Measurements from ENCODE around the gene ITPR1.

The ITPR1 gene

DNA sequence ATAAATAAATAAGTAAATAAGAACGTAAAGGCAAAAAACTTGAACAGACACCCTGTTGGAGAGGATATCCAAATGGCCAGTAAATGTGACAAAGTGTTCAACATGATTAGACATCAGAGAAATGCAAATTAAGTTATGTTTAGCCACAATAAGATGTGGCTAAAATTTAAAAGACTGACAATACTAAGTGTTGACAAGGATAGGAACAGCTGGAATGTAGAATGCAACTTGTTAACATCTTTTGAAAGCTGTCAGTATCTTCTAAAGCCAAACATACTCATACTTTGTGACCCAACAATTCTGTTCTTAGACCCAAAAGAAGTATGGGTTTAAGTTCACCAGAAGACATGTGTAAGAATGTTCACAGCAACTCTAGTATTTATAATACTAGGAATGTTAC lies 197.1 kb downstream of the ITPR1 start:
- no peak for DNase-seq

DNA sequence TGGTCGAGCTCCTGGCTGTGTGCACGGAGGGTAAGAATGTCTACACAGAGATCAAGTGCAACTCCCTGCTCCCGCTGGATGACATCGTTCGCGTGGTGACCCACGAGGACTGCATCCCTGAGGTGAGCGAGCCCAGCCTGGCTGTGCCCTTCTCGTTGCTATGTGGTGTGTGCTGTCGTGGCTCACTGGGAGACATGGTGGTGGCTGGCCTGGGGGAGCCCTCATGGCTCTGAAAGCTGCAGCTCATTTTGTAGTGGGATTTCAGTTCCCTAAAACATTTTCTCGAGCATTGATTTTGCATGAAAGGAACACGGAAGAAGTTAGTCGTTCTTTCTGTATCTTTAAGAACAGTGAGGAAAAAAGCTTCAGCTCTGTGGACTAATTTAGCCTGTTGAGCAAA lies 200.5 kb downstream of the ITPR1 start:
- no peak for DNase-seq

DNA sequence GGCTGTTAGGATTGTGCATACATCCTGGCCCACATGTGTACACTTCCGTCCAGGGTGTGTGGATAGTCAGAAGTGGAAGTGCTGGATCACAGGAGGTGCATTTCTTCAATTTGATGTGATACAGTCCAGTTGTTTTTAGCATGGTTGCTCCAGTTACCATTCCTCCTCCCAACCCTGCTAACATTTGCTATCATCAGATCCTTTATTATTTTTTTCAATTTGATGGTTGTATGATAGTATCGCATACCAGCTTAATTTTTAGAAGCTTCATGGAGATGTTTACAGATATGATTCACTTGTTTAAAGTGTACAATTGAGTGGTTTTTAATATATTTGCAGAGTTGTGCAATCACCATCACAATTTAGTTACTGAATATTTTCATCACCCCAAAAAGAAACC lies 202.7 kb downstream of the ITPR1 start:
- no peak for DNase-seq

DNA sequence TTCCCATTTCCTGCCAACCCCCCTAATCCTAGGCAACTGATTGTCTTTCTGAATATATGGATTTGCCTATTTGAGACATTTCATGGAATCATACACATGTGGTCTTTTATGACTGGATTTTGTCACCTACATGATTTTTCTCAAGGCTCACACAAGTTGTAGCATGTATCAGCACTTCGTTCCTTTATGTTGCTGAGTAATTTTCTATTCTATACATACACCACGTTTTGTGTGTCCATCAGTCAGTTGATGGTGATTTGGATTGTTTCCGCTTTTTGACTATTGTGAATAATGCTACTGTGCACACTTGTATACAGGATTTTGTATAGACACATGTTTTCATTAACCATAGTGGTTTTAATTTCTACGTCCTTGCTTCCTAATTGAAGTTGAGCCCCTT lies 203.1 kb downstream of the ITPR1 start:
- DNase-seq = no peak

DNA sequence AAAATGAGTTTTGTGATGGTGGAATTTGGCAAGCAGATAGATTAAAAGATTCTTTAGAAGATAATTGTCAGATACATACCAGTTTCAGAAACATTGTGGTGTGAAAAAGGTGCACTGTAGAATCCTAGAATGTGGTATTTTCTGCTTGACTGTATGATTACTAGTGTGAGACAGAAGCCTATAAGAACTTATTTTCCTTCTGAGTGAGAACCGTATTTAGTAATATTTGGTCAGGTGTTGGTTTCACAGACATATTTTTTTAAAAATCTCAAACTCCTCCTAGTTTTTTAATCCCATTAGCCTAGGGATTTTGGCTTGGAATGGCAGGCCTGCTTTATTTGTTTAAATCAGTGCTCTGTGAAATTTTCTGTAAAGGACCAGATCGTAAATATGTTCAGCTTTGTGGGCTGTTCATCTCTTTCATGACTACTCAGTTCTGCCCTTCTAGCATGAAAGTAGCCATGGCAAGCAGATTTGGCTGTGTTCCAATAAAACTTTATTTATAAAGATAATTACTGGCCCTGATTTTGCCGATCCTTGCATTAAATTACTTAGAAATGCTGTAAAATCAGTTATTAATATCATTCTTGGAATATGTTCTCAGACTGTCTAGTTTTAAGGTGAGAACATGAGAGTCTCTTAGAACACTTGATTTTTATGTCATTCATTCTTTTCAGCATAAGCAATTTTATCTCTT lies 205.1 kb downstream of the ITPR1 start:
- no peak for DNase-seq

DNA sequence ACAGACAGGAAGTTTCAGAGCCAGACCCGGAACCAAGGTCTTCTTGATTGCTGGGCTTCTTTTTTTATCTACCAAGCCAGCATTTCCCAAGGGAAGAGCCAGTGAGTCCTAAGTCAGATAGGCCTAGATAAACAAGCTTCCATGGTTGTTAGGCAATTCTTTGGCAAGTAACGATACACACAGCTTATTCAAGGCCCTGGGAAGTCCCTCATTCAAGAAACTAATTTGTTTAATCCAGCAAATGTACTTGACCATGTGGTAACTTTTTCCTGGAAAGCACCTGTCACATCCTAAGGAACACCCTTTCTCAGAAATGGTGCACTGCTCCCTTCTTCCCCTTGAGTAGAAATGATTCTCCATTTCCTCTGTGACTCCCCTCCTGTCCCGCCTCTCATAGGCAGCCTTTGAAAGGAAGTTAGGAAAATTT lies 209.9 kb downstream of the ITPR1 start:
- no peak for DNase-seq

DNA sequence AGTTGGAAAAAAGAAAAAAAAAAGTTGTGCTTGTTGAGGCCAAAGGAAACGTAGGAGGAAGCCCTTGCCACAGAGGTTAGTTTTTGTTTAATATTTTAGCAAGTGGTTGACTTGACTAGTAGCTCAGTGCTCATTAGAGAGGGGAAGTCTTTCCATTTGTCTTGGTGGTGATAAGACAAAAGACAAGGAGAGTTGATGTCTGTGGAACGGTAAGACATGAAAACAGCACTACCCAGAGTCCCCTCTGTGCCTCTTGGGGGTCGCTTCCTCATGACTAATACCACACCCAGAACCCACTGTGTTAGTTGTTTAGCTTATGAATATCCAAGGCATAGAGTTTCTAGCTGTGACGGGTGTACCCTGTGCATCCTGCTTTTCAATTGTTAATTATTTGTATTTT lies 211.4 kb downstream of the ITPR1 start:
- no peak for DNase-seq

DNA sequence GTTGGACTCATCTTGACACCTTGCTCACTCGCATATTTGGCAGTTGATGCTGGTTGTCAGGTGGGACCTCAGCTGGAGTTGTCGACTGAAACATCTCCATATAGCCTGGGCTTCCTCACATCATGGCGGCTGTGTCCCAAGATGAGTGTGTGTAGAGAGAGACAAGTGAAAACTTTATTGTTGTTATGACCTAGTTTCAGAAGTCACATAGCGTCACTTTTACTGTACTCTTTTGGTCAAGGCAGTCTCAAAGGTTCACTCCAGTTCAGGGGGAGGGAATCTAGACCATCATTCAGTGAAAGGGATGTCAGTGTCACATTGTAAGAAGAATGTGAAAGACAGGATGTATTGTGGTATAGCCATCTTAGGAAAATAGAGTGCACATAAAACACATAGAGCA lies 214.2 kb downstream of the ITPR1 start:
- DNase-seq = no peak

DNA sequence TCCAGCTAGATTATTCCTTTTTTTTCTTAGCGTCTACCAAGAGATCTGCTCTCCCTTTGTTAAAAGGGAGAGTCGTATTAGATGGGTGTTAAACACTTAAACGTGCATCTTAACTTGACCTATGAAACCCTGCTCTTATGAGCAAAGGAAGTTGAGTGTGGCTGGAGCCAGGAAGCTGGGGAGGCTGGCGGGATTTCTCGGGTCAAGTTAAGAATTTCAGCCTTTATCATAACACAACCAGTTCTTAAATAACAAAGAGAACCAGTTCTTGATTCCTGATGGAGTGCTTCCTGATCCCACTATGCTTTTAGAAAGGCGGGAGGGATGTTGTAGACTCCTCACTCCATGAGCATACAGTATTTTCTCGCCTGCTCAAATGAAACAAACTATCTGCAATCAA lies 215.1 kb downstream of the ITPR1 start:
- no peak for DNase-seq

DNA sequence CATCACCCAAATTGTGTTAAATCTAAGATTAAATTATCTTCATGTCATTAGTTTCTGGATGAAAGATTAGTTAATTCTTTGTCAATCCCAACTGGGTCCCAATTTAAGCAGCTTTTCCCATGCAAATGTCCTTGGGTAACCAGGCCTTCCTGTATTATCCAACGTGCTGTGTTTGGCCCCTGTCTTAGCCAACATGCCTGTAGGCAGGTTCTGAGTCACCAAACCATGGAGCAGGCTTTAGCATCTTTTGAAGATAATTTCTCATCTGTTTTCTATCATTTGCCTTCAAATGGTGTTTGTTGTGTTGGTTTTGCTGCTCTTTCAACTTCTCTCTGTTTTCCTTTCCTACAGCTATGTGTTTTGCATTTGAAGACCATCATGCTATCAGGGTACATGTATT lies 216.2 kb downstream of the ITPR1 start:
- no peak for DNase-seq

DNA sequence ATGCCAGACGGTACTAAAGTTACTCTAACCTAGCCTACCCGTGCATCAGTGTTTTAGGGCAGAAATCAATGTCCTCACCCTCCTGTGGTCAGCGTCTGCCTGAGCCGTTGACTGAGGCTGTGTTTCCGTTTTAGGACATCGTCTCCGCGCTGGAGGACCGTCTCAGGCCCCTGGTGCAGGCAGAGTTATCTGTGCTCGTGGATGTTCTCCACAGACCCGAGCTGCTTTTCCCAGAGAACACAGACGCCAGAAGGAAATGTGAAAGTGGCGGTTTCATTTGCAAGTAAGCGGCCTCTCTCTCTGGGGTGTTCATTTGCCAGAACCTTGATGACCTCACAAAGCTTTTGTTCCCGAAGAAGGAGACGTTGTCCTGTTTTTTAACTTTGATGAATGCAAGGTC lies 217.0 kb downstream of the ITPR1 start:
- DNase-seq = no peak

DNA sequence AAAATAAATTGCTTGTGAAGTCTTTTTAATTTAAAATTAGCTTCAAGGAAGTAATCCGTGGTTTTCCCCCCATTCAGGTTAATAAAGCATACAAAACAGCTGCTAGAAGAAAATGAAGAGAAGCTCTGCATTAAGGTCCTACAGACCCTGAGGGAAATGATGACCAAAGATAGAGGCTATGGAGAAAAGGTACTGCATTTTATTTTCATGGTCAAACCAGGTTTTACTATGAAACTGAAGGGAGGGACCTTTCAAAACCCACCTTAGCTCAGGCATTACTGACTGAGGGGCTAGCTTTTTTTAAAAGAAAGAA lies 218.5 kb downstream of the ITPR1 start:
- DNase-seq = no peak

DNA sequence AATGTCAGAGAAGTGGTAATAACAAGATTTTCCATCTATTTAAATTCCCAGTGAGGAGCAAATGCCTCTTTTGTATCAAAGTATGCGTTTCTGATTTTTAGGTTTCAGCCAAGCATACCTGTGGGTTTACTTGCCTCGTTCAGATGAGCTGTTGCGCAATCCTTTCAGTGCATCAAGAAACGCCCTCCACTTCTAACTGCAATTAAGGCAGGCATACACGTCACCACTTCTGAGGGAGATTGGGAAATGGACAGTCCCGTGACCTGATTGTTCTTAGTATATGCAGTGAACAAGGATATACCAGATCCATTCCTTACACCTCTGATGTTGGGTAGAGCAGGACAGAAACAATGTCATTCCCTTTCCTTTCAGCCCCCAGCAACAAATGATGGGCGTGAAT lies 219.0 kb downstream of the ITPR1 start:
- peak; percentile 48 for DNase-seq

DNA sequence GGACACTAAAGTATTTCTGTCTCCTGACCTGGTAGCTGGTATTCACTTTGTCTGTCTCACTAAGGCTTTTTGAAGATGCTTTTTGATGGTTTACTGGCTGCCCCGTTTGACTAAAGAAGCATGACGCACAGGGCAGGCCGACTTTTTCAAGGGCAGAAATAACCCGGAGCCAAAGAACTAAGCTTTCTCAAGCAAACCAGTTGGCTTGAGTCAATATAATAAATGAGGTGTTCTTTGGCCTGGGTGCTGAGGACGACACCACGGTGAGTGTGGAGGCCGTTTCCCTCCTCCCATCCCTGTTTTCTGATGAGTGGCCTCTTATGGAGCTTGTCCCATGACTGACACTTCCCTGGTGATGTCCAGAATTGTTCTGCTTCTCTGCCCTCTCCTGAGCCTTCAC lies 220.9 kb downstream of the ITPR1 start:
- no peak for DNase-seq

DNA sequence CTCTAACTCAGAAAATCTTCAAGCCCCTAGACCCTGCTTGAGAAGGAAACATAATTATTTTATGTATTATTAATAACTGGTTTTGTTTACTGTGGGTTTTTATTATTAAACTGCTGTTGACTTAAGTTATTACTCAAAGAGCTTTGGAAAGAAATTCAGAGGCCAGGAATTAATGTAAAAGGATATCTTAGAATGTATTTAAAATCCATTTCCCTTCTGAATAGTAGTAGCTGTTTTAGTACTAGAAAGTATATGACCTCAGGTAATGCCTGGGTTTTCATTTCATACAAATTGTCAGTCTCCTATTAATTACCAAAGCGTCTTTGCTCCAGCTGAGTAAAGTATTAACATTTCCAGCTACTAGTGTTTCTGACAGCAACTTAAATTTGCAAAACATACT lies 223.1 kb downstream of the ITPR1 start:
- DNase-seq = no peak

DNA sequence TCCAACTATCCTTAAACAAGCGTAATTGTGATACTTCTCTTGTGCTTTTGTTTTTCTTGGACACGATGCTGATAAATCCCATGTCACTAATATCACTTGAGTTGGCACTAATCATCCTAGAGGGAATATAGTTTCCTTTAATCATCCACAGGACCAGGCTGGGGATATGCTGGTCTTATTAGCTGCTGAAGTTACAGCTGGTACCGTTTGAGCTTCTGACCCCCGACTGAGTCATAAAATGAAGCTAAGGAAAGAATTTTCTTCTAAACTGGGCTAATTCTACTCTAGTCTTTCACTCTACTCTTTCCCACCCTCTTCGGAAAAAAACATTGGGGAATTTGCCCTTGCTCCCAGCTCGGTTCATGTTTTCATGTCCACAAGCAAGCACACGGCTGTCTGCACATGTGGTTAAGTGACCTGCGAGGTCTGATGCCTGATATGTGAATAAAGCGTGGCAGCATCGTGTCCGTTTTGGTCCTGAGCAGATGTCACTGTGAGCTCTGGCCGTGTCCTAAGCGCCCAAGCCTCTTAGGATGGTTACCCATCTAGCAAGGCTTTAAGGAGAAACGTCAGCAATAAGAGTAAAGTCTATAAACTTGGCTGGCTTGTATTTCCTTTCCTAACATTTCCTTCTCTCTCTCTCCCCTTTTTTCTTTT lies 223.7 kb downstream of the ITPR1 start:
- no peak for DNase-seq

DNA sequence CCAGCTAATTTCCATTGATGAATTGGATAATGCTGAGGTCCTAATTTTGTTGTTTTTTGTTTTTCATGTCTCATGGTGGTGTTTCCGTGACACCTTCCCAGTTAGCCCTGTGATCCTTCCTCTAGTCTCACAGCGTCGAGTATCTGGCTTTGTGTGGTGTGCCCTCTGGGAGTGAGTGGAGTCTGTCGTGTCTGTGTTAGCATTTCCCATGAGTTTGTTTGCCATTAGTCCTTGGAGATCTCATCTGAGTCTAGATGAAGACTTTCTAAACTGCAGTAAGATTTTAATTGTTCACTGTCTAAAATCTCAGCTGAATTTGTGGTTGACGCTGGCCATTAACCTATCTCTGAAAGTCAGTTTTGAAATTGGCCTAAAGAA lies 224.2 kb downstream of the ITPR1 start:
- DNase-seq = no peak

DNA sequence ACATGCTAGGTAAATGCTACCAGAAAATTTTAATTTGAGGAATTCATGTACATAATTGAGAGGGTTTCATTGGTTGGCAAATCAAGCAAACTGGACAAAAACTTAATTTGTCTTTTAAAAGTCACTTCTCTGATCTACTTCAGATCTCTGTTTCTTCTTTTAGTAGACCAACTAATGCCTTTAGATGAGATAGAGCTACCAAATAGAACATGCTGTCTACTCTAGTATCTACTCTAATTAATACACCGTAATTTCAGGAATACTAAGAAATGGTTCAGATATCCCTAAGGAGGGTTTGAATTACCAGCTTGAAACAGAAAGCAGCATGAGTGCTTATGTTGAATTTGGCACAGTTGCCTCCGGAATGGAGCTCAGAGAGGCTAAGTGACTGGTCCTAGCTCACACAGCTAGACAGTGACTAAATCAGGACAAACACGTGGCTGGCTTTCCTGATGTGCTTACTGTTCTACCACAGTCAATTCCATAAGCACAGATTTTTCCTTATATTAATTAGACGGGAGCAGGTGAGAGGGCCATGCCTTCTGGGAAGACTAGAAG lies 225.1 kb downstream of the ITPR1 start:
- no peak for DNase-seq

DNA sequence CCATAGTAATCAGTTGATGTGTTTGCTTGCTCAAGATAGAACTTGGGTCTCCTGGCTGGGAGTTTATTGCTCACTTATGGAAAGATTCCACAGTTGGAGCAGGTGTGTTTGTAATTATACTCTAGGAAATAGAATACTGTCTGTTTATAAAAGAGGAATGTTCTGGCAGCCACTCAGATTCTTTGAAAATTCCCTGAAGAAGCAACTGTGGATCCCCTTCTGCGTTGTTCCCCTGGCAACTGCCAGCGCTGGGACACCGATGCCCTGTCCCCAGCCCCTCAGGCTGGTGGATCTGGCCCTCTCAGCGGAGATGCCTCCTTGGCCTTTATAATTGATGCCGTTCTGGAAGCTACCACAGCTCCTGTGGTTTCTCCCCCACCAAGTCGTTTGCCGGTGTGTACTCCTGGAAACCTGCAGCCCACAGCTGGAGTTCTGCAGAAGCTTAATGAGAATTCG lies 225.9 kb downstream of the ITPR1 start:
- peak; percentile 3 for DNase-seq

DNA sequence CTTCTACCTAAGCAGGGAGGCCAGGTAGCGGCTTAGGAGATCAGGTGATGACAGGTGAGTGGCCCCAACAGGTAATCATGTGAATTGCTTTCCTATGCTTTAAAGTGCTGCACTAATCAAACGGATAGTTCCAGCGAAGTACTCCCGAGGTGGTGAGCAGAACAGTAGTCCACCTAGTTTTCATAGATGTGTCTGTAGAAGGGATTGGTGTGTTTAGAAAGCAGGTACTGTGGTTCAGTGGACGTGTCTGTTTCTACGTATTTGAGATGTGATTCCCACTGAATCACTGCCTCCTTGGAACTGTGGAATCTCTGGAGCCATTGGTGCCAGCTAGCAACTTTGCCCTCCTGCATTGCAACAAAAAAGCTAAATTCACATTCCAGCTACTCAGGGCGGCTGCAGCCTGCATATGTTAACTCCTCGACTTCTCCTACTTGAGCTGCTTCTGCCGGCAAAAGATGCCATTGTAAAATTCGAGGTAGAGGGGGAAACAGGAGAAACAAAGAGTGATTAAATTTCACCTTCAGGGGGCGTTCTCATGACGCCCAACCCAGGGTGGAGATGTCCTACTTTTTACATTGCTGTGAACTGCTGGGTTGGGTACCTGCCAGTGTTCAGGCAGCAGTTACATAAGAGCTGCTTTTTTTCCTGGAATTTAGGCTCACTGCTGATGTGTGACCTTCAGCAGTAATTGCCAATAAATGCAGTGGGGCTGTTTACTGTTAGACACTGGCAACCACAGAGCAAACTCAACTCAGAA lies 227.3 kb downstream of the ITPR1 start:
- DNase-seq = peak; percentile 30

DNA sequence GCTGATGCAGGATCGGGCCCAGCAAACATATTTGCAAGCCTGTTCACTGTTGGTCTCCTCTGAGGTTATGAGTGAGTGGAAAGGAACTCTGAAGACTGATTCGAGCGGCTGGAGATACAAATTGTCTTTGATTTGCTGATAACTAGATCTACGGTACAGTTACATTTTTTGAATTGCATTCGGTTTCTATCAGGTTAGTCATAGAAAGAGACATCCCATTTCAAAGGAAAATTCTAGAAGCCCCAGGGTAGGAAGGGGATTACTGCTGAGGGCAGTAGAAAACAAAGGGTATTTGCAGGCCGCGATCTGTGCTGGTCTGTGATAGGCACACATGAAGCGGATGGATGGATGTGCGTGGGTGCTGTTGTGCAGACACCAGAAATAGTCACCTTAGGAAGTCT lies 228.4 kb downstream of the ITPR1 start:
- DNase-seq = no peak

DNA sequence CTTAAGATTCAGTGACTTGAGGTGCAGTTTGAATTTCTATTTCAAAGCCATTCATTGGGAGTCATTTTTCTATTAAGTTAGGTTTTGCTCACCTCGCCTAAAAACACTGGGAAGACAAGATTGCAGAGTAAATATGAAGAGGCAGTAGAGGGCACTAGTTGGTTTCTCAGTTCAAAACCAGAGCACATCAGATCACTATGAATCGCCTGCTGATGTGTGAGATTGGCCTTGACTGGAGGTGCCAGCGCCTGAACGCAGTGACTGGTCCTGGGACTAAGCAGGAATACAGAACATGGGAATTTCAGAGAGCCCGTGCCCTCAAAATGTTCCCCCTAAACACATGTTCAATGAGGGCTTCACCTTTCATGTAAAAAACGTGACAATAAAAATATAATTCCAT lies 229.0 kb downstream of the ITPR1 start:
- DNase-seq = peak; percentile 17

DNA sequence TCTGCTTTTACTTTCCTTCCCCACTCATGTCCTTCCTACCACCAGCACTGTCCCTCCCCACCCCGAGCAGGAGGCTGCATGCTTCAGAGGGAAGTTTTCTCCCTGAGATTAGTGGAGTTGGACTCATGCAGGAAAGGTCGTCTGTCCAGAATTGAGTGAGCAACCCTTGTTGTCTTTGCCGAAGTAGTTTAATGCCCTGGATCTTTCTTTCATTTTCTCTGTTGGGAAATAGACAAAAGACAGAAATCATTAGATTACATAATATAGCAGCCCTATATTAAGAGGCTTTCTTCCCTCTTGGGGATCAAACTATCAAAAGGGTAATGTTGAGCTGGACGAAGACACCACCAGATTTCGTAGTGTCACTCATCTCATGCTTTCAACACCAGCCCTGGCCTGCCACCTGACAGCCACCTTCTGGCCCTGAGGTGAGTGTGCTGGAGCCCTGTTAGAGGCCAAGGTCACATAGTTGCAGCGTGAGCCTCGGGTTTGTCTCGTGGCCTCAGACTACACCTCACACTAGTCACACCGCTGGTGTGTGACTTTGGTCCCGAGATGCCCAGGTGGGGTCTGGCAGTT lies 231.0 kb downstream of the ITPR1 start:
- no peak for DNase-seq

DNA sequence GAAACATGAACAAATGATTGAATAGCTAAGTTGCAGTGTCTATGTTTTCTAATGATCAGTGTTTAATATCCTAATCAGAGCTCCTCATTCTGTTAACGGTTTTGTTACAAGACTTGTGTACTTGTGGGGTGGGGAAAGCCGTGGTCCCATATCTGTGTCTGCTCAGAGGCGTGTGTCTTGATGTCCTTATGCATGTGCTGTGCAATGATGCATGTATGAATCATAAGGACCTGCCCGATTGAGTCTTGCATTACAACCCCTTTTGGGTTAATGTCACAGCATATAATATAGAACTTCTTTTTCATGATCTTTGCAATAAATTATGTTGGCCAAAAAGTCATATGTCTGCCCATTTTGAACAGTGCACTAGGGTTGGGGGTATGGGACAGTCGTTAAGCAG lies 233.4 kb downstream of the ITPR1 start:
- no peak for DNase-seq

All from NCI-H510A treated with DMSO at 0.1 percent for 48 hours (cell line).